IPS-18c (cell line): ENCODE measurements around the gene PTPRK.

Experiments
- H3K4me3 ChIP-seq: 2 replicates; pipeline ENCODE4 v1.7.0; 2013; ENCODE audit warnings: low read depth, mild to moderate bottlenecking, low read length, moderate library complexity; ENCODE audit not compliant: insufficient read depth
- H3K9me3 ChIP-seq: one replicate; pipeline ENCODE4 v1.6.1; 2013; ENCODE audit warnings: mild to moderate bottlenecking, low read length, moderate library complexity; ENCODE audit not compliant: control insufficient read depth, insufficient read depth

PTPRK gene

DNA sequence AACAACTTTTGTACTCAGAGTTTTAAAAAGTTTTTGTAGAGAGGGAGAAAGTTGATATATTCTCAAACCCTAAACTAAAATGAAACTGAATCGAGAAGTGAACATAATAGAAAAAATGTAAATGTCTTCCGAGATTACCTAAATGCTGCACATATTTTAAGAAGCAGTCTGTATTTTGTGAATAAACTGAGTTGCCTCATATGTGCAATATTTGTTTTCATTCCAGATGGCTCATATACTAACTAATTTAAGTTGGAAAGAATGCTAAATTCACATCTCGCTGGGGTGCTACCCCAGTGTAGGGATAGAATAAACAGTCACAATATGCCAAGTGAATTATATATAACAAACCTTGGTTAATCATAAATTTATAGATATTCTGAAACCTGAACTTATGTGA, 333.7 kb downstream of the PTPRK start:
- Histone ChIP-seq H3K4me3 (no peak overlapping the region), H3K9me3 (no peaks in the 10 kb centered on the region)

DNA sequence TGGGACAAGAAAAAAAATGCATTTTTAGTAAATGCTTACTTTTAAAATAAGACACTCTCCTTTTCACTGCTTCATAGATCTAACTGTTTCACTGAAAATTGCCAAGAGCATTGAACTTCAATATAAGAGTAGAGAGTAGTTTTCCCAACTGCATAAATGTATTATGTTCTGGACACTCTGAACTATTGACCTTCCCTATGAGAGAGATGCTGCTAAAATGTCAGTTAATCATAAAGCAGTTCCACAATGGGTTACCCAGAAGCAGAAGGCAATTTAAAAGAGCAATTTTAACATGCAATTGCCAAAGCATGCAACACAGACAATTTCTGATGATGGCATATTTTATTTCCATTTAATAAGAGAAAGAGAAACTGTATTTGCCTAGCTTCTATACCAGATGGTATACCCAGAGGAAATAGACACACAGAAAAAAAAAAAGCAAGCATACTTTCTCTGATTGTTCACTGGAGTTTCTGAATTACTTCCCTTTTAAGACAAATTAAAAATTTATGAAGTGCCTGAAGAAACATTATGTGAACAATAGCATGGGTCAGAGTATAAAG, 340.4 kb downstream of the PTPRK start:
- no peak overlapping the region for H3K4me3 ChIP-seq
- no peaks in the 10 kb centered on the region for H3K9me3 ChIP-seq

DNA sequence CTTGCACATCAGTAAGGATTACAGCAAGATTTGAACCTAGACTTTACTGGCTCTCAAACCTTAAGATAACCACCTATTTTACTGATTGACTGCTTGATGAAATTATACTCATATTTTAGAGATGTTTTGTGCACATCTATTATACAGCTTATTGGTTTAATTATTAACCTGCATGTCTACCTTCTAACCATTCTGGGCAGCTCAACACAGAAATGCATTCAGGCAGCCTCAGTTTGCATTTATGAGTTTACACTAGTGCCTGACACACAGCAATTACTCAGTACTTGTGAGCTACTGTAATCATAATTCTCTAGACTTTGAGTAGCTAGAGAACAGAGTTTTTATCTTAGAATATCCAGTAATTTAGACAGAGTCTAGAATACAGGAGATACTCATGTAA, 345.7 kb downstream of the PTPRK start:
- no peaks in the 10 kb centered on the region for H3K9me3 ChIP-seq
- H3K4me3 ChIP-seq: no peak overlapping the region

DNA sequence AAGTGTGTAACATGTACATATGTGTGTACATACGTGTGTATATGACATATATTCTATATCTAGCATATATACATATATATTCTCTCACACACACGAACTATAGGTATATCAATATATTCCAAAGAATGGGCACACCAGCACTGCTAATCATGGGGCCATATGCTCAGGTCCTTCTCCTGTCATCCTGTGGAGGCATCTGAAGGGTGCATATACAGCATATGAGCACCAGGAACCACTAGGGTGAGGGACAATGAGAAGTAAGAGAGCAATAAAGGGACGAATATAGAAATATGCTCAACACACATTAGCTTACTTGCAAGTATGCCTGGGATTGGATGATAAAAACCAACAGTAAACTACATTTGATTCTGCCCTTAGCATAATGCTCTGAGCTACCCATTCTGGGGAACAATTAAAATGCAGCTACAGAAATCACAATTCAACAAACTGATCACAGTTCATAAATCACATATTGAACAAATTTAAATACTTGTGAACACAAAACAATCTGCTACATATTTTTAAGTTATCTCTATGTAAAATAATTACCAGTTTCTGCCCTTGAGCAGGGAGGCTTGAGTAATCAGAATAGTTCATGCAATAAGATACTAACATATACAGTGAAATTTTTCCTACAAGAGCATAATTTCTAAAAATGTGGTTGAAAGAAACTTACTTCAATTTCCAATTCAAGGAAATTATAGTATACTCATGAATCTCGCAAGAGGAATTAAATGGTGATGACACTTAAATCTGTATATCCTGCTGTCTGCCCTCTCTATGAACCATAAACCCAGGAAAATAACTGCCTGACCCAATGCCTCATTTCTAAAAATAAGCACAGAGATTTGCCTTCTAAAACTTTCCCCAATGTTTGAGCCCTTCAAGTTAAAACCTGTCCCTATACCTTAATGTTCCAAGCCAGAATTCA, 347.4 kb downstream of the PTPRK start:
- Histone ChIP-seq H3K9me3 (no peaks in the 10 kb centered on the region), H3K4me3 (no peak overlapping the region)

DNA sequence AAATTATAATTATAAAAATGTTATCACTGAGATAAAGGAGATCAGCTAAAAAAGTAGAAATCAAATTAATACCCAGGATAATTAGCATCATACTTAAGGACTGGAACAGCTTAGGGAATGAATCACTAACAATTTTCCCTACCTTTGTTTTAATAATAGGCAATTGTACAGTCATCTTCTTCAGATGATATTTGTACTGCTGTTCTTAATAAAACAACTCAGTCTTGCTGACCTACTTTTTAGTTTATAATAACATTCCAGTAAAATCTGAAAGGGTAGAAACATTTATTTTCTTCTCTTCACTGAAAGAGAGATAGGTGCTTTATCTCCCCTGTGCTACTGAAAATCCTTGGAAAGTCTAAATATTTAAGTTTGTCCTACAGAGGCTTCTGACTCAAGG, 348.3 kb downstream of the PTPRK start:
- Histone ChIP-seq H3K9me3 (no peaks in the 10 kb centered on the region), H3K4me3 (no peak overlapping the region)

DNA sequence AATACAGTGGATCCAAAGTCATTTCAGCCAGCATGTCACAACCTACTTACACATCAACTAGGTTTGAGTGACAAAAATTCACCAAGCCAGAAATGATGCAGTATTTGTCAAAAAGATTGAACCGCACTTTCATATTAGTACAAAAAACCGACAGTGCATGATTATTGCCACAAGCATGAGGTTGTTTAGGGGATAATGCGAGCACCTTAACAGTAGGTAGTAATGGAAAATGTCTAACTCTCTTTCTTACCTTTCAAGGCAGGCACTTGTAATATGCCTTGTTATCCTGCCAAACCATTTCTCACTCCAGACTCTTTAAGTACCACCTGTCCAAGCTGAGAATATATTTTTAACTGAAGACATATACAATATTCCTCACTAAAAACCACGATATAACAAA, 349.2 kb downstream of the PTPRK start:
- no peaks in the 10 kb centered on the region for H3K9me3 ChIP-seq

DNA sequence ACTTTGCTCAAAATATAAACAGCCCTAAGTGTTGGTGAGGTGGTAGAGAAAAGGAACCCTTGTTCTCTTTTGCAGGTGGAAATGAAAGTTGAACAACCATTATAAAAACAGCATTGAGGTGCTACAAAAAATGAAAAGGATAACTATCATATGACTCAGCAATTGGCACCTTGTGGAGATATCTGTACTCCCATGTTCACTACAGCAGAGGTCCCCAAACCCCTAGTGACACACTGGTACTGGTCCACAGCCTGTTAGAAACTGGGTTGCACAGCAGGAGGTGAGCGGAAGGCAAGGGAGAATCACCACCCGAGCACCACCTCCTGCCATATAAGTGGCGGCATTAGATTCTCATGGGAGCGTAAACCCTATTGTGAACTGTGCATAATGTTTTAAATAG, 352.2 kb downstream of the PTPRK start:
- Histone ChIP-seq H3K4me3 (no peak overlapping the region), H3K9me3 (no peaks in the 10 kb centered on the region)

More for the DNA sequence above, 349.2 kb downstream of the PTPRK start:
- H3K4me3 ChIP-seq: no peak overlapping the region

DNA sequence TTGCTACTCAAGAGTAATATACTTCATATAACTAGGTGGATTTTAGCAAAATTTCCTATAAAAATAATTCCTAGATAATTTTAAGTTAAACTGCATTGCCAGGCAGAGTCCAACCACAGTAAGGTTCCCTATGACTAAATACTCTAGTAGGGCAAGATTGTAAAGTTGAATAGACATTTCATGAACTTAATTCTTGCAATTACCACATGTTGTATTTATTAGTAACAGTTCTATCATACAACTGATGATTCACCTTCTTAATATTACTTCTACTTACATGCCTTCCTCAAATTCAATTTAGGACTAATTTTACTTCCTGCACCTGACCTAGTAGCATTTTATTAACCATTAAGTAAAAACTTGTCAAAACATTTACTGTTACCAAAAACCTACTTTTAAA, 352.8 kb downstream of the PTPRK start:
- no peak overlapping the region for H3K4me3 ChIP-seq
- H3K9me3 ChIP-seq: no peaks in the 10 kb centered on the region

DNA sequence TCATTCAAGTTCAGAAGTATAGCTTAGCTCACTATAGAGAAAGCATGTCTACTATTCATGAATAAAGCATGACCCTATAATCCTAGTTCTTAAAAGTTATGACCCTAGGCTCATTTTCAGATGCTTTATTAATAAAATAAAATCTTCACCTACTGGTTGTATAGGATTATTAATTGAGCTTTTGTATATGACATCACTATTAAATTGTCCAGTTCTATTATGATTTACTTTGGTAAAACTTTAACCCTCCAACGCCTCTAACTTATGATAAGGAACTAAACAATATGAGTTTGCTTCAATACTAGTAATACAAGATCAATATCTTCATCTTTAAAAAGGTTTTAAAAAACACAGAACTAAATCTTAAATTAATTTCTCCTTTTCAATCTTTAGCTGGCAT, 356.1 kb downstream of the PTPRK start:
- no peak overlapping the region for H3K4me3 ChIP-seq

DNA sequence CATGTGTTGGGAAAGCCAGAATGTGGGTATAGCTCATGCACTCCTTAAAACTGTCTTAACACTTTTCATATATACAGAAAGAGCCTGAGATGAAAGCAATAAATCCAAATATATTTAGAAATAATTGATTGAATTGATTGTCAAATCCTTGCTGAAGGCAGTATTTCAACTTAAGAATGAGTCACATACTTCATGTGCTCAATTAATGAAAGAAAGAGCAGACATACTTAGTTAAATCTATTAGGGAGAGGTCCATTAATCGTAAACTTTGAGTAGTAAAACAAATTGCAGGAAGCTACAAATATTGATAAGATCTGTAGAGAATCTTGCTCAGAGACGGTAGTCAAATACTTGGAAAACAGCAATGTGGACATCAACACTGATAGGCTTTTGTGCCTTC, 358.0 kb downstream of the PTPRK start:
- no peak overlapping the region for H3K4me3 ChIP-seq

More for the DNA sequence above, 356.1 kb downstream of the PTPRK start:
- H3K9me3 ChIP-seq: no peaks in the 10 kb centered on the region

DNA sequence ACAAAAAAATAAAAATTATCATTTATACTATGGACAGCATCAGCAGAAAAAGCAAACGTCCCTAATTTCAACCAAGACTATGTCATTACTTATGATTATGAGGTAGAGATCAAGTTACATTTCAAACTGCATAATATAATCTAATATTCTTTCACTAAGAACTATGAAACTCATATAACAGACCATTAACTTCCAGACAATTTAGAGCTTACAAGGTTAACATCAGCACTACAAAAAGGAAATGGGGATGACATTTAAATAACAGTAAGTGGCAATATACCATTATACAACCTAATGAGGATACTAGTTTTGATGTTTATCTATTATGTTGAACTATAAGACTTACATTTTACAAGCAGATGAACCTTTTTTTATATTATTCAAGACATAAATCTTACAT, 358.6 kb downstream of the PTPRK start:
- Histone ChIP-seq H3K9me3 (no peaks in the 10 kb centered on the region), H3K4me3 (no peak overlapping the region)

More for the DNA sequence above, 358.0 kb downstream of the PTPRK start:
- no peaks in the 10 kb centered on the region for H3K9me3 ChIP-seq

DNA sequence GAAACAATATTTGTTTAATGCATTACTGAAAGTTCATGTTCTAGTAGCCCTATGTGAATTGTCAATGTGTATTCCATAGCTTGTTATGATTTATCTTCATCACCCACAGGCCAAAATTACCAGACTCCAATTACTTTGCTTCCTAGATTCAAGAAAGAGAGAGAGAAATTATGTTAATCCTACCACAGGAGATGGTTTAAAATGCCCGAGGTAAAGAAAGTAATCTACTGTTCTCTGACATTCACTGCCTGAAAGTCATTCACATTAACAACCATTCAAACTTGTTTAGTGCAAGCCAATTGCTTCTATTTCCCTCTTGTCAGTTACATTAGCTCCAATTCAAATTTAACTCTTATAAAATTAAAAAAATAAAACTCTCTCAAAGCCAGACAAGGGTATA, 359.1 kb downstream of the PTPRK start:
- H3K4me3 ChIP-seq: no peak overlapping the region

DNA sequence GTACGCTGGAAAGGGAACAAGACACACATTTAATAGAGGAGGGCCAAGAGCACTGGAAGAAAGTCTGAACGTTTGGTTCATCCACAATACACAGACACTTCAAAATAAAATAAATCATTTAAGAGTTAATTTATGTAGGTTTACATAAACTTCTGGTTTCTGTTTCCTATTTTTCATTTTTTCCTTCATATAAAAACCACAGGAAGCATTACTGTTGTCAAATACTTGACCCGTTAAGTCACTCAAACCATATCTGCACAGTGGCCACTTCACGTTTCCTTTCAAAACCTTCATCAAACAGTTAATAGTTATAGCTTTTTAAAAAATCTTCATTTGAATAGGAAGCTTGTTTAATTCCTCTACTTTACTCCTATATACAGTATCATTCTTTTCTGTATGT, 361.9 kb downstream of the PTPRK start:
- no peak overlapping the region for H3K4me3 ChIP-seq

More for the DNA sequence above, 359.1 kb downstream of the PTPRK start:
- H3K9me3 ChIP-seq: no peaks in the 10 kb centered on the region

DNA sequence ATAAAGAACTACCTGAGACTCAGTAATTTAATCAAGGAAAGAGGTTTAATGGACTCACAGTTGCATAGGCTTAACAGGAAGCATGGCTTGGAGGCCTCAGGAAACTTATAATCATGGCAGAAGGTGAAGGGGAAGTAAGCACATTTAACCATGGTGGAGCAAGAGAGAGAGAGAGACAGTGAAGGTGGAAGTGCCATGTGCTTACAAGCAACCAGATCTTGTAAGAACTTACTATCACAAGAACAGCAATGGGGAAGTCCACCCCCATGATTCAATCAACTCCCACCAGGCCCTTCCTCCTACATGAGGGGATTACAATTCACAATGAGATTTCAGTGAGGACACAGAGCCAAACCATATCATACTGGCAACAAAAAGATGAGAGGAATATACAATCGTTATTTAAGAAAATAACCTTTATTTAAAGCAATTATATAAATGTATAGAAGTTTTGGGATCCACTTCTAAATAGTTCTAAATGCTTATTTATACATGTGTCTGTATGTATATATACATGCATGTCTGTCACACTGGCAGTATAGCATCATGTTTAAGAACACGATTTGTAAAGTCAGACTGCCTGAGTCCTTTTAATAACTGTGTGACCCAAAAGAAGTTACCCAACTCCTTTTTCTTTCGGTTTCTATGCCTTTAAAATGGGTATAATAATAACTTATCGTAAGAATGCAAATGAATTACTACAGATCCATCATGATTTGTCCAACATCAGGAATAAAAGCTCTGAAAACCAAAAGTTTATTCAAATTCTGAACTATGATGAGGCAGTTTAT, 363.9 kb downstream of the PTPRK start:
- Histone ChIP-seq H3K4me3 (no peak overlapping the region), H3K9me3 (no peaks in the 10 kb centered on the region)

More for the DNA sequence above, 361.9 kb downstream of the PTPRK start:
- H3K9me3 ChIP-seq: no peaks in the 10 kb centered on the region

DNA sequence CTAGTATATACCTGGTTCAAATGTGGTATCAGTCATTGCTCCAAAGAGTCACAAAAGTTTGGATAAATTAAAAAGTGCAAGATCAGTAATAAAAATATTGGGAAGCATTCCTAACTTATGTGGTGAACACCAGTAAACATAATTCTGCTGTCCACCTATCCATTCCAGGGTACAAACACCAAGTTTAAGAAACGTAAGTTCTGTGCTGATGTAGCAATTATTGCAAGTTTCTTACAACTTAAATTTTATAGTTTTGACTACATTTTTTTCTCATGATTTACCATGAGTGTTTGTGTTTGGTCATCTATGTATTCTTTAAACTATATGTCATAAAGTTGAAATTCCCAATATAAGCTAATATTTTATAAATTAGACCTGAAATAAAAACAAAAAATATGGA, 364.6 kb downstream of the PTPRK start:
- H3K4me3 ChIP-seq: no peak overlapping the region
- no peaks in the 10 kb centered on the region for H3K9me3 ChIP-seq

DNA sequence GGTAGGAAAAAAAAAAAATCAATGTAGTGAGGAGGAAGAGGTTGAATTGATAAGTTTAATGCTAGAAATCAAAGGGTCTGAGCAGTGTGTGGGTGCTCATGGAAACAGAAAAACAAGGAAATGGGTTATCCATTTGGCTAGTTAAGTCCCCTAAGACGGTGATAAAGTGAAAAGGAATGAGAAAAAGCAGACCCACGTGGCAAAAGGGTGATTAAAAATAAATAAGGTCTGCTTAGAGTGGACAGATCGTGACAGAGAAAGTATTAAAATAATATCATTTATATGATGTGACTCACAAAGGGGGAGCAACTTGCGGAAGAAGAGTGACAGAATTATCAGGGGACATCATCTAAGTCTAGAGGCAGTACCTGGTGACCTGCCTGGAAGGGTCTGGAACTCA, 367.8 kb downstream of the PTPRK start:
- H3K9me3 ChIP-seq: no peaks in the 10 kb centered on the region
- H3K4me3 ChIP-seq: no peak overlapping the region

DNA sequence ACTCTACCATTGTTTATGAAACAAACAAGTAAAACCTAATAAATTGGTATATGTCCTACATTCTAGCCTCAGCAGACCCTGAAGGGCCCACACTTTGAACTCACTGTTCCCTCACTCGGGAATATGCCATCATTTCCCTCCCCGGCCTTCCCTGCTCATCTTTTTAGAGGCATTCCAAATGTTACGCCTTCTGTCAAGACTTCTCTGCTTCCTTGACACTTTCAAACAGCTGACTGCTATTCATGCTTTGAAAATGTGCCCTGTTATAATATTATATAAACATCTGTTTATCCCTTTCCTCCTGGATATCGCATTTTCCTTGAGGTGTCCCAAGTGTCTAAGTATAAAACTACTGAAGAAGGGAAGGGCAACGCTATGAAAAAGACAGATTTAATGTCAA, 370.0 kb downstream of the PTPRK start:
- H3K4me3 ChIP-seq: no peak overlapping the region
- H3K9me3 ChIP-seq: no peaks in the 10 kb centered on the region

DNA sequence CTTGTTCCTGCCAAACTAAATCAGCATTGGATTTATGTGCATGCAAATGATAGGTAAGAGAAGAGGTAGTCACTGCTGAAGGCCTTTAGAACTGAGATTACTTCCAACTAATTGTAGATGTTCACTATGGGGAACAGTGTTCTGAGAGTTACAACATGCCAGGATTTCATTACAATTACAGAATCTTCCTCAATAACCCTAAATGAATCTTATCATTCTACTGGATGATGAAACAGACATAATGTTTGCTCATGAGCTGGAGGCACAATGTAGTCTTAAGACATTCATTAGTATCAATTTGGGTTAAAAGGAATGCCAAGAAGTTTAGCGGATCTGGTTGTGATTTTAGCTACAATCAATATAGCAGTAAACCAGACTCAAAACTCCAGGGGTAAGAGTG, 370.6 kb downstream of the PTPRK start:
- H3K9me3 ChIP-seq: no peaks in the 10 kb centered on the region
- H3K4me3 ChIP-seq: no peak overlapping the region
